Right lobe of liver (tissue), 6 donors: ENCODE measurements around the gene H6PD. TPM values are rescaled to one million over a fixed set of nuclear protein-coding genes. Genes with fewer than 3 reads are reported as not detected.

Source experiments
- ATAC-seq, 4 donors: fragments of 200-7000 bp; cut with Tn5 transposase; one replicate each; pipeline ENCODE4 v1.9.1; 2020; ENCODE audit warnings: mild to moderate bottlenecking in 4 of 4, moderate library complexity in 4 of 4
- DNase-seq, 3 donors: peaks; one replicate each; pipeline ENCODE4 v3.0.0-alpha.2; 2020
- H3K27ac ChIP-seq, 3 donors: fragments of 200-600 bp; one replicate each; pipeline ENCODE4 v1.8.0; 2022
- H3K27me3 ChIP-seq, 2 donors: fragments of 200-600 bp; one replicate each; pipeline ENCODE4 v1.8.0; 2022
- H3K36me3 ChIP-seq, 4 donors: fragments of 200-600 bp; sonication (generic) in 1 of 4; one replicate each; pipeline versions ENCODE4 v1.5.1 to v1.8.0; 2017 to 2022; ENCODE audit warnings: control low read depth in 1 of 4
- H3K4me1 ChIP-seq, 4 donors: fragments of 200-600 bp; sonication (generic) in 1 of 4; one replicate each; pipeline versions ENCODE4 v1.5.1 to v1.8.0; 2017 to 2022; ENCODE audit warnings: control low read depth in 1 of 4
- H3K4me3 ChIP-seq, 3 donors: fragments of 200-600 bp; one replicate each; pipeline ENCODE4 v1.8.0; 2022
- H3K9me3 ChIP-seq, 4 donors: fragments of 200-600 bp; sonication (generic) in 1 of 4; one replicate each; pipeline versions ENCODE4 v1.5.1 to v1.8.0; 2017 to 2022; ENCODE audit warnings: control low read depth in 1 of 4
- CTCF ChIP-seq, 4 donors: fragments of 200-600 bp in 3 of 4; fragments of 450-650 bp in 1 of 4; IDR thresholded peaks; one replicate each; pipeline versions ENCODE4 v1.5.1 to v1.8.0; 2016 to 2022; ENCODE audit warnings: antibody characterized with exemption in 4 of 4, mild to moderate bottlenecking in 2 of 4
- POLR2A ChIP-seq: fragments of 450-650 bp; IDR thresholded peaks from one replicate; pipeline ENCODE4 v1.6.1; 2017; ENCODE audit warnings: antibody characterized with exemption, mild to moderate bottlenecking
- WGBS: methylation state at CpG from one replicate; pipeline ENCODE4 v1.1.6; 2018; ENCODE audit warnings: low coverage, low lambda C conversion rate; ENCODE audit not compliant: insufficient coverage; ENCODE audit errors: missing lambda C conversion rate; 5-methylcytosine and 5-hydroxymethylcytosine counted together
- intact Hi-C, 2 donors: fragments of 100-400 bp; cut with DNase I; formaldehyde crosslinking; loops; one replicate each; pipeline versions ENCODE4 v1.11.2 to v1.14.1; 2022
- total RNA-seq, 6 experiments: library from RNA; depleted of rRNA in 2 of 6; stranded (reverse); fragments of >200 nt in 2 of 6; fragmentation: NEBNext Ultra II Directional in 3 of 6; extraction: Animal tissue kit (Norgen Biotek cat#: 25700) in 3 of 6; gene quantifications; one replicate each; pipeline versions ENCODE4 v1.1.0 to v1.2.4, GENCODE V29; 2016 to 2023
- donor health status: DM: no; HTN: yes; CAD: no.
- donor health status: DM: no; HTN: no; CAD: no.
- donor health status: DM: no; HTN: no; CAD: no.
- donor health status: DM: no; HTN: yes; CAD: no.
- donor health status: DM: no; HTN: yes; CAD: no.

H6PD gene
- total RNA-seq, 6 experiments from 2014 or later: 102 to 158 (median 120) TPM

DNA sequence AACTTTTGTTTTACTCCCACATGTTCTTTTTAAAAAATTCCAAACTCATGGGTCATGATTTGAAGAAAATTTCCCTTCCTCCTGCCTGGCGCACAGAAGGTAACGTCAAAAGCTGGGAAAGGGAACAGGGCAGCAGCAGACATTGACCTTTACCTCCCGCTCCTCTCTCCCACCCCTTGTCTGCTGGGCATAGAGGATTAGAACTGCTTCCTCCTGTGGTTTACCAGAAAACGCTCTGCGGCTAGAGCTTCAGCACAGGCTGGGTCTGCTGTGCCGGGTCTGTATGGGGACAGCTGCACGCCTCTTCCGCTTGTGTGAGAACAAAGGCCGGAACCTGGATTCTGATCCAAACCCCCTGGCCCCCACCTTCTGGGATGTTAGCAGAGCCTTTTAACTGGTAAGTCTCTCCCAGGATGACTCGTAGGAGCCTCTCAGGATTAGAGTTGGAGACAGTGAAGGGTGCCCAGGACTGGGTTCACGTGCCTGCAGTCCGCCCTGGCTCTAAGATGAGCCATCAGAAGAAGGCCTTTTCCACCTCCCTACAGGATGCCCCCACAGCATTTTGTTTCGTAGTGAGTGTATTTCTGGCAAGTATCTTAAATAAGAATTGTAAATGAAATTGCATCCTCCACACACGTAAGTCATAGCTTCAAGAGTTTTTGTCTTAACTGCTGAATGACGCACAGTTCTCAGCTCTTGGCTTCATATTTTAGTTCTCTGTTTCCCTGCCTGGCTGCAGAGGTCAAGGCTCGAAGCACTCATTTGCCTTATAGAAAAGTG, 5.2 kb downstream of the H6PD start:
- H3K27me3 ChIP-seq: no peaks in the 10 kb centered on the region
- ATAC-seq (peak; percentile 36 to 65 (median 58)), DNase-seq (peak; percentile 75 to 86 (median 81))
- H3K9me3 ChIP-seq: no peaks in the 10 kb centered on the region
- peaks cover 0 to 6% (median 0%) of the 10 kb centered on the region in 4 donors for H3K36me3 ChIP-seq
- 16% methylated on average over 15 of the region's 16 CpGs for WGBS
- H3K4me3 ChIP-seq: peak overlapping the region; percentile 54 to 63 (median 58)
- peak; percentile 96 for TF ChIP-seq POLR2A
- TF ChIP-seq CTCF (IDR thresholded peaks at IDR 0.05): no peak
- intact Hi-C loops: no loop called here
- peaks cover 0 to 58% (median 25%) of the 10 kb centered on the region in 4 donors for H3K4me1 ChIP-seq
- H3K27ac ChIP-seq: peak overlapping the region; percentile 95 to 99 (median 96)

GRCh38 chr1:9240914-9241820, 6.6 kb downstream of the H6PD start:
- peaks cover 3 to 13% (median 8%) of the 10 kb centered on the region in 4 donors for H3K36me3 ChIP-seq
- DNase-seq (no peak), ATAC-seq (no peak)
- peak overlapping the region; percentile 54 to 63 (median 58) for H3K4me3 ChIP-seq
- intact Hi-C loops: no loop called here
- no peaks in the 10 kb centered on the region for H3K27me3 ChIP-seq
- peak overlapping the region; percentile 95 to 99 (median 96) for H3K27ac ChIP-seq
- no peak for TF ChIP-seq CTCF (IDR thresholded peaks at IDR 0.05)
- TF ChIP-seq POLR2A: no peak
- H3K9me3 ChIP-seq: no peaks in the 10 kb centered on the region
- H3K4me1 ChIP-seq: peaks cover 0 to 65% (median 25%) of the 10 kb centered on the region in 4 donors
- 42% methylated on average over 7 of the region's 8 CpGs for WGBS

DNA sequence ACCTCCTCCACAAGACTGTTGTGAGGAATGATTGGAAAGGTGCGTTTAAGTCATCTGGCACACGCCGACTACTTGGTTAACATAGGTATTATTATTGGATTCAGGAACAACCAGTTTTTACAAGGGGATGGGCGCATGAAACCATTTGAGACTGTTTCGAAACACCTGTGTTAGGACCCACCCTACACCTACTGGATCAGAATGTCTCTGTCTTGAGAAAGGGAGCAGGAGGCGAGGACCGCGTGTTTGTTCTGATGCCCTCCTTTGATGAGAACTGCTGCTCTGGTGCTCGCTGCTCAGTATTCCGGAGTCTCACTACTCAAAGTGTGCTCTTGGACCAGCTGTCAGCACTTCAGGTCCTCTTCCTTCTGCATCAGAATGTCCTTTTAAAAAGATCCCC, 7.3 kb downstream of the H6PD start:
- Histone ChIP-seq H3K4me3 (peak overlapping the region; percentile 54 to 63 (median 58)), H3K27ac (peak overlapping the region; percentile 95 to 99 (median 96)), H3K36me3 (peaks cover 6 to 18% (median 11%) of the 10 kb centered on the region in 4 donors), H3K4me1 (peaks cover 0 to 65% (median 24%) of the 10 kb centered on the region in 4 donors), H3K9me3 (no peaks in the 10 kb centered on the region), H3K27me3 (no peaks in the 10 kb centered on the region)
- WGBS: 39% methylated on average over 7 of the region's 10 CpGs
- TF ChIP-seq POLR2A: no peak
- no peak for TF ChIP-seq CTCF (IDR thresholded peaks at IDR 0.05)
- ATAC-seq: peak in 3 of 4 donors; percentile 1 to 14 (median 12)
- DNase-seq: no peak
- intact Hi-C loops: no loop called here

GRCh38 chr1:9242338-9242969, 7.9 kb downstream of the H6PD start:
- Histone ChIP-seq H3K9me3 (no peaks in the 10 kb centered on the region), H3K27ac (peak overlapping the region; percentile 95 to 99 (median 96)), H3K4me3 (peak overlapping the region; percentile 54 to 63 (median 58)), H3K36me3 (peaks cover 6 to 24% (median 16%) of the 10 kb centered on the region in 4 donors), H3K27me3 (no peaks in the 10 kb centered on the region), H3K4me1 (peaks cover 0 to 65% (median 25%) of the 10 kb centered on the region in 4 donors)
- WGBS: 19% methylated on average over 5 of the region's 10 CpGs
- TF ChIP-seq CTCF (IDR thresholded peaks at IDR 0.05) (no peak), POLR2A (peak; percentile 68)
- ATAC-seq (peak; percentile 33 to 79 (median 66)), DNase-seq (peak; percentile 76 to 95 (median 93))
- intact Hi-C loops: no loop called here
